H9 (cell line): ENCODE measurements around the gene ACACB. TPM values are rescaled to one million over a fixed set of nuclear protein-coding genes. Genes with fewer than 3 reads are reported as not detected.

Source experiments
- DNase-seq: peaks from one replicate; pipeline ENCODE4 v3.0.0-alpha.2; 2017
- H2AFZ ChIP-seq: one replicate; pipeline ENCODE4 v1.6.1; 2013; ENCODE audit warnings: mild to moderate bottlenecking, low read length, control low read depth, moderate library complexity
- H2AK5ac ChIP-seq: 2 replicates; pipeline ENCODE4 v1.6.1; 2013; ENCODE audit warnings: low read length, control low read depth, mixed read lengths; ENCODE audit not compliant: insufficient read length
- H2BK120ac ChIP-seq: one replicate; pipeline ENCODE4 v1.6.1; 2013; ENCODE audit warnings: low read depth, mild to moderate bottlenecking, low read length, control low read depth, inconsistent platforms; ENCODE audit not compliant: poor library complexity, severe bottlenecking
- H2BK12ac ChIP-seq: 2 replicates; pipeline ENCODE4 v1.6.1; 2013; ENCODE audit warnings: low read length, control low read depth, mixed read lengths, low read depth; ENCODE audit not compliant: insufficient read length
- H2BK15ac ChIP-seq: 2 replicates; pipeline ENCODE4 v1.6.1; 2013; ENCODE audit warnings: low read depth, low read length, control low read depth
- H2BK20ac ChIP-seq: one replicate; pipeline ENCODE4 v1.6.1; 2013; ENCODE audit warnings: low read depth, mild to moderate bottlenecking, low read length, control low read depth, inconsistent platforms; ENCODE audit not compliant: poor library complexity, severe bottlenecking
- H2BK5ac ChIP-seq: 2 replicates; pipeline ENCODE4 v1.6.1; 2013; ENCODE audit warnings: low read length, control low read depth, mixed read lengths; ENCODE audit not compliant: insufficient read length
- H3K14ac ChIP-seq: 2 replicates; pipeline ENCODE4 v1.6.1; 2013; ENCODE audit warnings: low read length, control low read depth; ENCODE audit not compliant: insufficient read depth
- H3K18ac ChIP-seq: 2 replicates; pipeline ENCODE4 v1.6.1; 2013; ENCODE audit warnings: low read depth, mild to moderate bottlenecking, mixed read lengths, low read length, control low read depth; ENCODE audit not compliant: insufficient read length
- H3K23ac ChIP-seq: 2 replicates; pipeline ENCODE4 v1.6.1; 2013; ENCODE audit warnings: low read length, control low read depth, mixed read lengths, low read depth; ENCODE audit not compliant: insufficient read length
- H3K23me2 ChIP-seq: 2 replicates; pipeline ENCODE4 v1.6.1; 2013; ENCODE audit warnings: low read depth, mild to moderate bottlenecking, mixed read lengths, low read length, control low read depth; ENCODE audit not compliant: insufficient read length, poor library complexity, severe bottlenecking
- H3K27ac ChIP-seq: 2 replicates; pipeline ENCODE4 v1.5.1; 2013; ENCODE audit warnings: low read length, control low read depth, mixed read lengths, low read depth; ENCODE audit not compliant: insufficient read length
- H3K27me3 ChIP-seq: 2 replicates; pipeline ENCODE4 v1.6.1; 2013; ENCODE audit warnings: low read length, control low read depth, inconsistent platforms; ENCODE audit not compliant: insufficient read depth
- H3K4ac ChIP-seq: 2 replicates; pipeline ENCODE4 v1.6.1; 2013; ENCODE audit warnings: low read depth, mild to moderate bottlenecking, control low read depth, inconsistent platforms, low read length, moderate library complexity
- H3K4me1 ChIP-seq: 2 replicates; pipeline ENCODE4 v1.6.1; 2013; ENCODE audit warnings: low read length, control low read depth, inconsistent platforms; ENCODE audit not compliant: insufficient read depth
- H3K4me2 ChIP-seq: 2 replicates; pipeline ENCODE4 v1.6.1; 2013; ENCODE audit warnings: low read length, control low read depth, mixed read lengths; ENCODE audit not compliant: insufficient read length, insufficient read depth
- H3K56ac ChIP-seq: 2 replicates; pipeline ENCODE4 v1.6.1; 2013; ENCODE audit warnings: low read depth, mild to moderate bottlenecking, mixed read lengths, low read length, control low read depth; ENCODE audit not compliant: insufficient read length
- H3K79me1 ChIP-seq: 2 replicates; pipeline ENCODE4 v1.6.1; 2013; ENCODE audit warnings: low read depth, mild to moderate bottlenecking, moderate library complexity, low read length, control low read depth, inconsistent platforms; ENCODE audit not compliant: insufficient read depth, poor library complexity, severe bottlenecking
- H3K79me2 ChIP-seq: 2 replicates; pipeline ENCODE4 v1.6.1; 2013; ENCODE audit warnings: low read length, control low read depth, inconsistent platforms; ENCODE audit not compliant: insufficient read depth
- H3K9ac ChIP-seq: 2 replicates; pipeline ENCODE4 v1.6.1; 2013; ENCODE audit warnings: low read length, control low read depth, mixed read lengths; ENCODE audit not compliant: insufficient read length; ENCODE audit errors: extremely low read depth
- H3K9me3 ChIP-seq: one replicate; pipeline ENCODE4 v1.6.1; 2013; ENCODE audit warnings: low read depth, low read length, inconsistent platforms; ENCODE audit not compliant: control insufficient read depth
- H3T11ph ChIP-seq: one replicate; pipeline ENCODE4 v1.6.1; 2013; ENCODE audit warnings: mild to moderate bottlenecking, low read length, control low read depth, inconsistent platforms
- H4K20me1 ChIP-seq: one replicate; pipeline ENCODE4 v1.6.1; 2013; ENCODE audit not compliant: control insufficient read depth, insufficient read length, insufficient read depth
- H4K5ac ChIP-seq: 2 replicates; pipeline ENCODE4 v1.6.1; 2013; ENCODE audit warnings: low read depth, mild to moderate bottlenecking, mixed read lengths, low read length, control low read depth; ENCODE audit not compliant: insufficient read length
- H4K8ac ChIP-seq: replicated peaks from 2 replicates; pipeline ENCODE4 v1.6.1; 2013; ENCODE audit warnings: low read length, control low read depth, mixed read lengths, low read depth; ENCODE audit not compliant: insufficient read length
- H4K91ac ChIP-seq: 2 replicates; pipeline ENCODE4 v1.6.1; 2013; ENCODE audit warnings: low read depth, mild to moderate bottlenecking, moderate library complexity, mixed read lengths, low read length, control low read depth; ENCODE audit not compliant: insufficient read length
- H3K27ac Mint-ChIP-seq, 3 experiments: 2 replicates in 2 of 3; 3 replicates in 1 of 3; pipeline ENCODE4 v1.8.0; 2020 to 2021; ENCODE audit warnings: mixed read lengths in 3 of 3, mild to moderate bottlenecking in 1 of 3, moderate library complexity in 1 of 3
- H3K27me3 Mint-ChIP-seq: 2 replicates; pipeline ENCODE4 v1.8.0; 2021; ENCODE audit warnings: low read depth, mild to moderate bottlenecking, moderate library complexity, mixed read lengths
- H3K36me3 Mint-ChIP-seq, 3 experiments: 2 replicates in 2 of 3; 3 replicates in 1 of 3; pipeline ENCODE4 v1.8.0; 2020 to 2021; ENCODE audit warnings: low read depth in 3 of 3, mixed read lengths in 3 of 3; ENCODE audit not compliant: insufficient read depth in 1 of 3
- H3K4me1 Mint-ChIP-seq, 2 experiments: 2 replicates each; pipeline ENCODE4 v1.8.0; 2020; ENCODE audit warnings: mixed read lengths in 2 of 2
- H3K4me3 Mint-ChIP-seq, 2 experiments: 2 replicates in 1 of 2; 3 replicates in 1 of 2; pipeline ENCODE4 v1.8.0; 2020 to 2021; ENCODE audit warnings: mild to moderate bottlenecking in 2 of 2, mixed read lengths in 2 of 2, moderate library complexity in 1 of 2
- H3K9me3 Mint-ChIP-seq, 2 experiments: 2 replicates in 1 of 2; 3 replicates in 1 of 2; pipeline ENCODE4 v1.8.0; 2020; ENCODE audit warnings: mild to moderate bottlenecking in 2 of 2, mixed read lengths in 2 of 2, moderate library complexity in 1 of 2
- WGBS: extraction: QIAGEN DNeasy Blood & Tissue Kit; methylation state at CpG from one replicate; pipeline ENCODE4 v1.1.7; 2013; ENCODE audit warnings: missing lambda C conversion rate, low lambda C conversion rate, mixed read lengths; ENCODE audit not compliant: insufficient read length; ENCODE audit errors: extremely low coverage; 5-methylcytosine and 5-hydroxymethylcytosine counted together
- total RNA-seq: library from RNA; stranded (reverse); gene quantifications from 2 replicates; pipeline ENCODE4 v1.2.1, GENCODE V29; 2021
- TF ChIP-seq, protein P1 (sequence below): fragments of 200-600 bp; sonication (generic); conservative IDR thresholded peaks from 3 replicates; pipeline ENCODE4 v1.8.0; 2021; ENCODE audit warnings: antibody characterized with exemption, mild to moderate bottlenecking

Gene ACACB
- total RNA-seq, 1 experiment from 2014 or later: 14.2 TPM

DNA sequence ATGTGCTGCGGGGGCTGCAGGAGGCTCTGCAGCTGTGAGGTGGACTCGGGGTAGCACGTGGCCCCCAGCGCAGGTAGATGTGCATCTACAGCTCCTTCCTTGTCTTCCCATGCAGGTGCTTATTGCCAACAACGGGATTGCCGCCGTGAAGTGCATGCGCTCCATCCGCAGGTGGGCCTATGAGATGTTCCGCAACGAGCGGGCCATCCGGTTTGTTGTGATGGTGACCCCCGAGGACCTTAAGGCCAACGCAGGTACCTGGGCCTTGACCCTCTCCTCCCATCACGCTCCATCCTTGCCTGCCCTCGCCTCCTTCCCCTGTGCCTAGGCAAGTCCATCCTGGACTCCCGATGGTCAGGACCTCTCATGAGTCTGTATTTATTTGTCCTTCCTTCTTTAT is 51.4 kb downstream of the ACACB start:
- DNase-seq: no peak
- no peaks in the 10 kb centered on the region for H3K4me1 Mint-ChIP-seq
- peak overlapping the region in 1 of 3 experiments; percentile 44; a peak in 1 of 7 replicates for H3K27ac Mint-ChIP-seq
- H3K27me3 ChIP-seq: no peaks in the 10 kb centered on the region
- H3K79me2 ChIP-seq: no peaks in the 10 kb centered on the region
- H4K5ac ChIP-seq: no peak overlapping the region
- H2AFZ ChIP-seq: no peak overlapping the region
- no peak overlapping the region for H3K4me3 Mint-ChIP-seq
- no peaks in the 10 kb centered on the region for H3K23me2 ChIP-seq
- H3K9me3 Mint-ChIP-seq: no peaks in the 10 kb centered on the region
- no peak overlapping the region for H2AK5ac ChIP-seq
- H2BK12ac ChIP-seq: no peak overlapping the region
- H3K36me3 Mint-ChIP-seq: peaks cover 14 to 38% (median 31%) of the 10 kb centered on the region in 3 experiments
- H3K9me3 ChIP-seq: no peaks in the 10 kb centered on the region
- WGBS: no CpG with 5 or more reads among the region's 18 CpGs
- H3T11ph ChIP-seq: no peak overlapping the region
- H3K56ac ChIP-seq: no peak overlapping the region
- 0 out of 2 replicates have a peak, but pooled peaks cover 2% of the 10 kb centered on the region for H3K27me3 Mint-ChIP-seq
- H3K4me2 ChIP-seq: no peak overlapping the region
- H3K18ac ChIP-seq: no peak overlapping the region
- H4K20me1 ChIP-seq: no peaks in the 10 kb centered on the region
- H3K79me1 ChIP-seq: no peaks in the 10 kb centered on the region
- H3K14ac ChIP-seq: no peak overlapping the region; the same call in 1 of the 2 replicates
- TF ChIP-seq, protein P1, sequence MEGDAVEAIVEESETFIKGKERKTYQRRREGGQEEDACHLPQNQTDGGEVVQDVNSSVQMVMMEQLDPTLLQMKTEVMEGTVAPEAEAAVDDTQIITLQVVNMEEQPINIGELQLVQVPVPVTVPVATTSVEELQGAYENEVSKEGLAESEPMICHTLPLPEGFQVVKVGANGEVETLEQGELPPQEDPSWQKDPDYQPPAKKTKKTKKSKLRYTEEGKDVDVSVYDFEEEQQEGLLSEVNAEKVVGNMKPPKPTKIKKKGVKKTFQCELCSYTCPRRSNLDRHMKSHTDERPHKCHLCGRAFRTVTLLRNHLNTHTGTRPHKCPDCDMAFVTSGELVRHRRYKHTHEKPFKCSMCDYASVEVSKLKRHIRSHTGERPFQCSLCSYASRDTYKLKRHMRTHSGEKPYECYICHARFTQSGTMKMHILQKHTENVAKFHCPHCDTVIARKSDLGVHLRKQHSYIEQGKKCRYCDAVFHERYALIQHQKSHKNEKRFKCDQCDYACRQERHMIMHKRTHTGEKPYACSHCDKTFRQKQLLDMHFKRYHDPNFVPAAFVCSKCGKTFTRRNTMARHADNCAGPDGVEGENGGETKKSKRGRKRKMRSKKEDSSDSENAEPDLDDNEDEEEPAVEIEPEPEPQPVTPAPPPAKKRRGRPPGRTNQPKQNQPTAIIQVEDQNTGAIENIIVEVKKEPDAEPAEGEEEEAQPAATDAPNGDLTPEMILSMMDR: no peak
- H2BK5ac ChIP-seq: no peak overlapping the region
- H3K4ac ChIP-seq: no peak overlapping the region
- no peak overlapping the region for H3K9ac ChIP-seq
- no peak overlapping the region for H4K91ac ChIP-seq
- H2BK20ac ChIP-seq: no peak overlapping the region
- H3K23ac ChIP-seq: no peak overlapping the region
- H2BK120ac ChIP-seq: no peak overlapping the region
- no peaks in the 10 kb centered on the region for H3K4me1 ChIP-seq
- H2BK15ac ChIP-seq: no peak overlapping the region
- H3K27ac ChIP-seq: no peak overlapping the region
- no peak overlapping the region for H4K8ac ChIP-seq
